Aorta (tissue), 5 donors: Measurements from ENCODE around the gene NRSN2. TPM values are rescaled to one million over a fixed set of nuclear protein-coding genes. Genes with fewer than 3 reads are reported as not detected.

ENCODE experiments used
- ATAC-seq: fragments of 200-7000 bp; cut with Tn5 transposase; one replicate; pipeline ENCODE4 v1.9.1; 2022; ENCODE audit warnings: moderate library complexity; ENCODE audit not compliant: low FRiP score
- DNase-seq, 2 donors: peaks; one replicate each; pipeline ENCODE4 v3.0.0-alpha.2; 2020
- H3K27ac ChIP-seq, 2 donors: one replicate each; pipeline ENCODE4 v1.5.1; 2013; ENCODE audit warnings: low read length in 2 of 2, mild to moderate bottlenecking in 2 of 2, moderate library complexity in 2 of 2, control low read depth in 1 of 2, inconsistent platforms in 1 of 2, low read depth in 1 of 2
- H3K27me3 ChIP-seq, 2 donors: one replicate each; pipeline ENCODE4 v1.6.1; 2013; ENCODE audit warnings: control low read depth in 1 of 2, low read length in 1 of 2, mild to moderate bottlenecking in 1 of 2, moderate library complexity in 1 of 2; ENCODE audit not compliant: insufficient read depth in 2 of 2, control insufficient read depth in 1 of 2
- H3K36me3 ChIP-seq, 2 donors: one replicate each; pipeline ENCODE4 v1.6.1; 2013; ENCODE audit warnings: control low read depth in 1 of 2, low read length in 1 of 2, mild to moderate bottlenecking in 1 of 2; ENCODE audit not compliant: insufficient read depth in 2 of 2, control insufficient read depth in 1 of 2
- H3K4me1 ChIP-seq, 2 donors: one replicate each; pipeline ENCODE4 v1.6.1; 2013; ENCODE audit warnings: low read length in 2 of 2, control low read depth in 1 of 2, mild to moderate bottlenecking in 1 of 2, moderate library complexity in 1 of 2; ENCODE audit not compliant: insufficient read depth in 2 of 2, control insufficient read depth in 1 of 2
- H3K4me3 ChIP-seq, 2 donors: one replicate each; pipeline ENCODE4 v1.5.1; 2013; ENCODE audit warnings: low read length in 2 of 2, control low read depth in 1 of 2, mild to moderate bottlenecking in 1 of 2
- H3K9me3 ChIP-seq: one replicate; pipeline ENCODE4 v1.6.1; 2013; ENCODE audit warnings: mild to moderate bottlenecking, low read length; ENCODE audit not compliant: control insufficient read depth
- WGBS, 2 donors: extraction: QIAGEN DNeasy Blood & Tissue Kit; methylation state at CpG; one replicate each; pipeline ENCODE4 v1.1.7; 2013; 5-methylcytosine and 5-hydroxymethylcytosine counted together
- intact Hi-C, 2 donors: fragments of 100-400 bp; cut with DNase I; formaldehyde crosslinking; loops; one replicate each; pipeline versions ENCODE4 v1.14.2 to v1.15.0; 2022
- polyA plus RNA-seq, 2 donors: library from polyadenylated mRNA; stranded (reverse); fragments of 200-250 nt; gene quantifications; one replicate each; pipeline ENCODE4 v1.2.3, GENCODE V29; 2013
- total RNA-seq, 2 donors: library from RNA; stranded (reverse); fragmentation: NEBNext Ultra II Directional; extraction: Animal tissue kit (Norgen Biotek cat#: 25700); gene quantifications; one replicate each; pipeline ENCODE4 v1.2.1, GENCODE V29; 2021
- donor health status: healthy with polysubstance abuse.
- donor health status: Bipolar disorder and iron deficiency.
- donor health status: DM: no; HTN: no; CAD: no.
- donor health status: DM: no; HTN: no; CAD: no.
- donor health status: DM: yes; HTN: yes; CAD: no.

The NRSN2 gene
- total and polyA plus RNA-seq, 4 donors = 12.0 to 40.6 (median 34.5) TPM

GRCh38 chr20:396252-396618 lies 49.3 kb downstream of the NRSN2 start:
- intact Hi-C loops = no loop called here
- DNase-seq = no peak
- 91 to 93% methylated on average over 24 of the region's 24 CpGs for WGBS, 2 donors
- Histone ChIP-seq H3K4me1 (no peaks in the 10 kb centered on the region), H3K36me3 (peaks cover 0 to 4% of the 10 kb centered on the region in 2 donors), H3K4me3 (no peak overlapping the region), H3K27me3 (no peaks in the 10 kb centered on the region), H3K9me3 (no peaks in the 10 kb centered on the region), H3K27ac (no peak overlapping the region)
- ATAC-seq = no peak

- no peaks in the 10 kb centered on the region for H3K4me1 ChIP-seq
- intact Hi-C loops = no loop called here
- WGBS, 2 donors = 82 to 86% methylated on average over 4 of the region's 4 CpGs
- no peak for DNase-seq
- H3K4me3 ChIP-seq = no peak overlapping the region
- H3K9me3 ChIP-seq = no peaks in the 10 kb centered on the region
- no peaks in the 10 kb centered on the region for H3K27me3 ChIP-seq
- peaks cover 0 to 4% of the 10 kb centered on the region in 2 donors for H3K36me3 ChIP-seq
- H3K27ac ChIP-seq = no peak overlapping the region
- ATAC-seq = peak; percentile 29
These were observed 49.9 kb downstream of the NRSN2 start for GRCh38 chr20:396619-397431.

- intact Hi-C loops = no loop called here
- ATAC-seq (no peak), DNase-seq (no peak)
- 84 to 85% methylated on average over 6 of the region's 6 CpGs for WGBS, 2 donors
- no peaks in the 10 kb centered on the region for H3K4me1 ChIP-seq
- no peak overlapping the region for H3K4me3 ChIP-seq
- H3K9me3 ChIP-seq = no peaks in the 10 kb centered on the region
- H3K27me3 ChIP-seq = no peaks in the 10 kb centered on the region
- peaks cover 0 to 4% of the 10 kb centered on the region in 2 donors for H3K36me3 ChIP-seq
- H3K27ac ChIP-seq = no peak overlapping the region
These were observed 50.7 kb downstream of the NRSN2 start for GRCh38 chr20:397432-398237.

GRCh38 chr20:399182-399707 lies 52.3 kb downstream of the NRSN2 start:
- Histone ChIP-seq H3K36me3 (peaks cover 0 to 4% of the 10 kb centered on the region in 2 donors), H3K4me1 (no peaks in the 10 kb centered on the region), H3K27ac (no peak overlapping the region), H3K27me3 (no peaks in the 10 kb centered on the region), H3K4me3 (no peak overlapping the region), H3K9me3 (no peaks in the 10 kb centered on the region)
- WGBS, 2 donors = 93% methylated on average over 9 of the region's 9 CpGs
- intact Hi-C loops = no loop called here
- ATAC-seq = no peak
- no peak for DNase-seq

GRCh38 chr20:400128-400453 lies 53.2 kb downstream of the NRSN2 start:
- 67 to 69% methylated on average over 2 of the region's 2 CpGs for WGBS, 2 donors
- no peak for ATAC-seq
- peaks cover 0 to 4% of the 10 kb centered on the region in 2 donors for H3K36me3 ChIP-seq
- H3K9me3 ChIP-seq = no peaks in the 10 kb centered on the region
- H3K4me3 ChIP-seq = no peak overlapping the region
- intact Hi-C loops = loop anchor here in 1 of 2 donors (10.0 kb wide), 1 partner anchor 75 kb away; no protein-coding TSS in a partner anchor
- no peaks in the 10 kb centered on the region for H3K27me3 ChIP-seq
- no peak for DNase-seq
- H3K4me1 ChIP-seq = no peaks in the 10 kb centered on the region
- no peak overlapping the region for H3K27ac ChIP-seq

GRCh38 chr20:400454-401275 lies 53.8 kb downstream of the NRSN2 start:
- no peaks in the 10 kb centered on the region for H3K4me1 ChIP-seq
- no peak overlapping the region for H3K4me3 ChIP-seq
- no peak for DNase-seq
- 63 to 74% methylated on average over 5 of the region's 5 CpGs for WGBS, 2 donors
- intact Hi-C loops = loop anchor here in 1 of 2 donors (10.0 kb wide), 1 partner anchor 74 kb away; no protein-coding TSS in a partner anchor
- no peaks in the 10 kb centered on the region for H3K9me3 ChIP-seq
- ATAC-seq = no peak
- H3K27me3 ChIP-seq = no peaks in the 10 kb centered on the region
- peaks cover 0 to 4% of the 10 kb centered on the region in 2 donors for H3K36me3 ChIP-seq
- H3K27ac ChIP-seq = no peak overlapping the region

GRCh38 chr20:401682-402495 lies 55.0 kb downstream of the NRSN2 start:
- WGBS, 2 donors = 86 to 87% methylated on average over 9 of the region's 9 CpGs
- no peak for DNase-seq
- Histone ChIP-seq H3K27me3 (no peaks in the 10 kb centered on the region), H3K36me3 (no peaks in the 10 kb centered on the region), H3K9me3 (no peaks in the 10 kb centered on the region), H3K27ac (no peak overlapping the region), H3K4me3 (no peak overlapping the region), H3K4me1 (no peaks in the 10 kb centered on the region)
- no peak for ATAC-seq
- intact Hi-C loops = loop anchor here in 1 of 2 donors (10.0 kb wide), 1 partner anchor 73 kb away; no protein-coding TSS in a partner anchor
